Kidney epithelial cell (primary cell): Measurements from ENCODE around the gene DCC. TPM values are rescaled to one million over a fixed set of nuclear protein-coding genes. Genes with fewer than 3 reads are reported as not detected.
A peak's percentile ranks its signal among the peaks of the same experiment; 100 is the strongest.

Experiments used
- DNase-seq: peaks from one replicate; pipeline ENCODE4 v3.0.0-alpha.2; 2010; ENCODE audit warnings: low read depth
- H3K27me3 ChIP-seq: 2 replicates; pipeline ENCODE4 v1.6.0; 2011; ENCODE audit warnings: low read length; ENCODE audit not compliant: control insufficient read depth, insufficient read depth
- H3K36me3 ChIP-seq: 2 replicates; pipeline ENCODE4 v1.5.1; 2011; ENCODE audit warnings: low read length; ENCODE audit not compliant: control insufficient read depth, insufficient read depth
- H3K4me3 ChIP-seq: 2 replicates; pipeline ENCODE4 v1.5.1; 2011; ENCODE audit warnings: low read depth, mild to moderate bottlenecking, control low read depth, low read length
- CTCF ChIP-seq: IDR thresholded peaks from 2 replicates; pipeline ENCODE4 v1.5.1; 2011; ENCODE audit warnings: mild to moderate bottlenecking, moderate library complexity, low read length, control low read depth, inconsistent platforms; ENCODE audit not compliant: insufficient read depth, poor library complexity, severe bottlenecking
- total RNA-seq: library from RNA; depleted of rRNA; stranded (reverse); fragments of >200 nt; gene quantifications from 2 replicates; pipeline ENCODE4 v1.2.3, GENCODE V29; 2015

DCC gene
- total RNA-seq, 1 donor from 2014 or later, result 0.04 TPM

GRCh38 chr18:53566626-53567025 lies 1226.6 kb downstream of the DCC start:
- no peaks in the 10 kb centered on the region for H3K27me3 ChIP-seq
- H3K36me3 ChIP-seq, result no peaks in the 10 kb centered on the region
- DNase-seq, result no peak
- no peak for TF ChIP-seq CTCF
- H3K4me3 ChIP-seq, result no peak overlapping the region

- Histone ChIP-seq H3K27me3 (no peaks in the 10 kb centered on the region), H3K36me3 (no peaks in the 10 kb centered on the region), H3K4me3 (no peak overlapping the region)
- no peak for DNase-seq
- TF ChIP-seq CTCF, result peak; percentile 53
Measured at GRCh38 chr18:53567929-53568574, 1228.1 kb downstream of the DCC start.
